Glomerular visceral epithelial cell (primary cell): ENCODE results near the gene PAK3.
A peak's percentile ranks its signal among the peaks of the same experiment; 100 is the strongest.

Experiments
- DNase-seq: peaks from one replicate; pipeline ENCODE4 v3.0.0-alpha.2; 2016; ENCODE audit errors: extremely low spot score

PAK3 gene

GRCh38 chrX:111095974-111096895 is at the start of gene PAK3:
PAK3 (plus strand) TSS chrX:111096191; CDS start chrX:111123104, 26,913 bp downstream.
- peak; percentile 82 for DNase-seq

GRCh38 chrX:111047575-111047974 is 48.4 kb upstream of the PAK3 start:
- no peak for DNase-seq

- DNase-seq, result no peak
Observed at GRCh38 chrX:111052478-111052877, 43.5 kb upstream of the PAK3 start.

GRCh38 chrX:111071542-111072277 is 24.3 kb upstream of the PAK3 start:
- DNase-seq, result no peak

- no peak for DNase-seq
Observed at GRCh38 chrX:111083081-111083480, 12.9 kb upstream of the PAK3 start.

GRCh38 chrX:111086591-111087006 is 9.4 kb upstream of the PAK3 start:
- DNase-seq, result no peak

- DNase-seq, result no peak
Observed at GRCh38 chrX:111088628-111089027, 7.4 kb upstream of the PAK3 start.

- DNase-seq, result peak; percentile 13
Observed at GRCh38 chrX:111090458-111090857, 5.5 kb upstream of the PAK3 start.

- peak; percentile 37 for DNase-seq
Observed at GRCh38 chrX:111098874-111099273, 2.9 kb downstream of the PAK3 start.

GRCh38 chrX:111100191-111100590 is 4.2 kb downstream of the PAK3 start:
- DNase-seq, result peak; percentile 49

- no peak for DNase-seq
Observed at GRCh38 chrX:111101580-111101979, 5.6 kb downstream of the PAK3 start.

- DNase-seq, result no peak
Observed at GRCh38 chrX:111102636-111103035, 6.6 kb downstream of the PAK3 start.

- no peak for DNase-seq
Observed at GRCh38 chrX:111103246-111103645, 7.3 kb downstream of the PAK3 start.

- no peak for DNase-seq
Observed at GRCh38 chrX:111110098-111110775, 14.2 kb downstream of the PAK3 start.

- DNase-seq, result no peak
Observed at GRCh38 chrX:111114806-111115205, 18.8 kb downstream of the PAK3 start.

GRCh38 chrX:111116666-111117065 is 20.7 kb downstream of the PAK3 start:
- DNase-seq, result no peak

- no peak for DNase-seq
Observed at GRCh38 chrX:111119341-111119740, 23.4 kb downstream of the PAK3 start.

GRCh38 chrX:111123125-111123524 is 27.1 kb downstream of the PAK3 start:
- DNase-seq, result no peak

- DNase-seq, result no peak
Observed at GRCh38 chrX:111123606-111124179, 27.7 kb downstream of the PAK3 start.

- DNase-seq, result no peak
Observed at GRCh38 chrX:111124418-111124817, 28.4 kb downstream of the PAK3 start.

- DNase-seq, result no peak
Observed at GRCh38 chrX:111127038-111127437, 31.0 kb downstream of the PAK3 start.

GRCh38 chrX:111129921-111130320 is 33.9 kb downstream of the PAK3 start:
- no peak for DNase-seq
